H1 (cell line): Measurements from ENCODE around the gene MEST. TPM values are rescaled to one million over a fixed set of nuclear protein-coding genes. Genes with fewer than 3 reads are reported as not detected.

Experiments
- CTCF ChIA-PET: fragments of 300-600 bp; sonication (Branson Sonifier 250); formaldehyde crosslinking; loops from one replicate; lab custom pipeline; 2021; ENCODE audit not compliant: partially characterized antibody; lab: Charles Lee
- POLR2A ChIA-PET: fragments of 300-600 bp; sonication (Branson Sonifier 250); formaldehyde crosslinking; loops from one replicate; lab custom pipeline; 2021; ENCODE audit warnings: inconsistent platforms; ENCODE audit not compliant: partially characterized antibody; lab: Charles Lee
- DNase-seq, 2 experiments: peaks; one replicate each; pipeline versions ENCODE4 v3.0.0 to v3.0.0-alpha.2; 2010 to 2022; ENCODE audit warnings: low spot score in 2 of 2, low read depth in 1 of 2, mixed read lengths in 1 of 2
- FAIRE-seq: peaks from 2 replicates; lab custom pipeline; 2011; peaks lifted over from hg19 to GRCh38; lab: Jason Lieb, UNC
- H2AFZ ChIP-seq: 2 replicates; pipeline ENCODE4 v1.8.1; 2012; ENCODE audit warnings: low read length, inconsistent platforms
- H2AK5ac ChIP-seq: 2 replicates; pipeline ENCODE4 v1.6.1; 2013; ENCODE audit warnings: low read depth, low read length
- H2BK120ac ChIP-seq: replicated peaks from 2 replicates; pipeline ENCODE3; 2013; ENCODE audit warnings: low read depth, low read length, inconsistent platforms
- H2BK12ac ChIP-seq: 2 replicates; pipeline ENCODE4 v1.6.1; 2013; ENCODE audit warnings: low read depth, low read length
- H2BK15ac ChIP-seq: 2 replicates; pipeline ENCODE4 v1.6.1; 2013; ENCODE audit warnings: low read length
- H2BK20ac ChIP-seq: 2 replicates; pipeline ENCODE4 v1.6.1; 2013; ENCODE audit warnings: low read length
- H2BK5ac ChIP-seq: 2 replicates; pipeline ENCODE4 v1.6.1; 2013; ENCODE audit warnings: low read depth, low read length
- H3K14ac ChIP-seq: 2 replicates; pipeline ENCODE4 v1.6.1; 2013; ENCODE audit warnings: inconsistent platforms; ENCODE audit not compliant: insufficient read length
- H3K18ac ChIP-seq: 2 replicates; pipeline ENCODE4 v1.6.1; 2013; ENCODE audit warnings: low read length; ENCODE audit errors: extremely low read depth
- H3K23ac ChIP-seq: 2 replicates; pipeline ENCODE4 v1.6.1; 2013; ENCODE audit warnings: inconsistent platforms; ENCODE audit not compliant: insufficient read length
- H3K23me2 ChIP-seq: 2 replicates; pipeline ENCODE4 v1.6.1; 2013; ENCODE audit warnings: low read depth, low read length
- H3K27ac ChIP-seq: 2 replicates; pipeline ENCODE4 v1.6.1; 2011; ENCODE audit warnings: low read depth, low read length, inconsistent platforms
- H3K27me3 ChIP-seq, 4 experiments: replicated peaks in 1 of 4; 1 replicate in 1 of 4; 2 replicates in 3 of 4; pipeline versions ENCODE4 v1.6.1 to v1.8.1; 2011 to 2013; ENCODE audit warnings: low read length in 3 of 4, mild to moderate bottlenecking in 3 of 4, inconsistent platforms in 2 of 4, mixed read lengths in 2 of 4, moderate library complexity in 1 of 4; ENCODE audit not compliant: control insufficient read depth in 3 of 4, insufficient read depth in 3 of 4; ENCODE audit errors: extremely low read depth in 1 of 4
- H3K36me3 ChIP-seq, 4 experiments: 2 replicates each; pipeline versions ENCODE4 v1.6.1 to v1.8.1; 2011 to 2013; ENCODE audit warnings: mild to moderate bottlenecking in 4 of 4, low read length in 3 of 4, moderate library complexity in 2 of 4, control low read depth in 1 of 4, inconsistent platforms in 1 of 4; ENCODE audit not compliant: insufficient read depth in 4 of 4, control insufficient read depth in 2 of 4
- H3K4ac ChIP-seq: replicated peaks from 2 replicates; pipeline ENCODE3; 2013; ENCODE audit warnings: low read length, low read depth, mixed read lengths, inconsistent platforms; ENCODE audit not compliant: insufficient read length
- H3K4me1 ChIP-seq, 4 experiments: replicated peaks in 1 of 4; 1 replicate in 1 of 4; 2 replicates in 3 of 4; pipeline versions ENCODE4 v1.6.1 to v1.8.1; 2011 to 2013; ENCODE audit warnings: low read length in 3 of 4, inconsistent platforms in 2 of 4, mixed read lengths in 1 of 4; ENCODE audit not compliant: insufficient read depth in 4 of 4, control insufficient read depth in 3 of 4
- H3K4me2 ChIP-seq, 2 experiments: 2 replicates each; pipeline versions ENCODE4 v1.6.1 to v1.8.1; 2011 to 2013; ENCODE audit warnings: low read depth in 2 of 2, low read length in 2 of 2, control low read depth in 1 of 2, inconsistent platforms in 1 of 2, mild to moderate bottlenecking in 1 of 2; ENCODE audit not compliant: insufficient read depth in 1 of 2
- H3K4me3 ChIP-seq, 4 experiments: fragments of 200-600, 300-600 bp in 1 of 4; sonication (generic), shearing (Covaris generic), sonication (Bioruptor Twin) in 1 of 4; 2 replicates each; pipeline versions ENCODE4 v1.5.1 to v1.8.1; 2011 to 2016; ENCODE audit warnings: low read length in 4 of 4, low read depth in 3 of 4, control low read depth in 2 of 4, inconsistent platforms in 2 of 4, mild to moderate bottlenecking in 2 of 4, mixed read lengths in 1 of 4, moderate library complexity in 1 of 4; ENCODE audit not compliant: insufficient read depth in 2 of 4; ENCODE audit errors: extremely low read depth in 1 of 4
- H3K56ac ChIP-seq: replicated peaks from 2 replicates; pipeline ENCODE3; 2013; ENCODE audit warnings: low read depth, mild to moderate bottlenecking, mixed read lengths, low read length, inconsistent platforms; ENCODE audit not compliant: insufficient read length
- H3K79me1 ChIP-seq: 2 replicates; pipeline ENCODE4 v1.6.1; 2013; ENCODE audit warnings: low read depth, low read length, control low read depth
- H3K79me2 ChIP-seq, 2 experiments: 2 replicates each; pipeline versions ENCODE4 v1.6.1 to v1.8.1; 2012 to 2013; ENCODE audit warnings: low read length in 2 of 2, mild to moderate bottlenecking in 2 of 2, inconsistent platforms in 1 of 2; ENCODE audit not compliant: insufficient read depth in 2 of 2, control insufficient read depth in 1 of 2
- H3K9ac ChIP-seq, 4 experiments: replicated peaks in 1 of 4; 1 replicate in 1 of 4; 2 replicates in 3 of 4; pipeline versions ENCODE4 v1.6.1 to v1.8.1; 2011 to 2013; ENCODE audit warnings: low read depth in 3 of 4, low read length in 3 of 4, control low read depth in 2 of 4, mild to moderate bottlenecking in 2 of 4, moderate library complexity in 2 of 4, inconsistent platforms in 1 of 4; ENCODE audit errors: extremely low read depth in 1 of 4
- H3K9me3 ChIP-seq, 2 experiments: 2 replicates each; pipeline versions ENCODE4 v1.6.1 to v1.8.1; 2012 to 2013; ENCODE audit warnings: mild to moderate bottlenecking in 2 of 2, moderate library complexity in 2 of 2, control low read depth in 1 of 2, inconsistent platforms in 1 of 2, low read depth in 1 of 2, low read length in 1 of 2, mixed read lengths in 1 of 2; ENCODE audit not compliant: insufficient read depth in 2 of 2
- H4K20me1 ChIP-seq, 2 experiments: replicated peaks in 1 of 2; 2 replicates each; pipeline versions ENCODE3 to v1.8.1; 2011 to 2013; ENCODE audit warnings: inconsistent platforms in 2 of 2, low read length in 2 of 2, mild to moderate bottlenecking in 1 of 2; ENCODE audit not compliant: insufficient read depth in 2 of 2, control insufficient read depth in 1 of 2
- H4K5ac ChIP-seq: 2 replicates; pipeline ENCODE4 v1.6.1; 2013; ENCODE audit warnings: low read length, low read depth, mixed read lengths, inconsistent platforms; ENCODE audit not compliant: insufficient read length
- H4K8ac ChIP-seq: 2 replicates; pipeline ENCODE4 v1.8.0; 2013; ENCODE audit warnings: mild to moderate bottlenecking, moderate library complexity, low read length, inconsistent platforms; ENCODE audit not compliant: insufficient read depth; ENCODE audit errors: extremely low read depth
- H4K91ac ChIP-seq: replicated peaks from 2 replicates; pipeline ENCODE3; 2013; ENCODE audit warnings: low read length, mixed read lengths, inconsistent platforms; ENCODE audit not compliant: insufficient read length
- BACH1 ChIP-seq: IDR thresholded peaks from 2 replicates; pipeline ENCODE4 v1.6.1; 2012; ENCODE audit warnings: low read length, improper control_type of control experiment
- BCL11A ChIP-seq, 2 experiments: IDR thresholded peaks; one replicate each; pipeline ENCODE4 v1.6.1; 2011; ENCODE audit warnings: low read depth in 2 of 2, low read length in 2 of 2, mild to moderate bottlenecking in 2 of 2
- EZH2 ChIP-seq: fragments of 200-600 bp; sonication (generic); IDR thresholded peaks from 2 replicates; pipeline ENCODE4 v1.7.1; 2012; ENCODE audit warnings: low read depth, mild to moderate bottlenecking, moderate library complexity, low read length, inconsistent platforms; ENCODE audit not compliant: severe bottlenecking
- KDM4A ChIP-seq: IDR thresholded peaks from one replicate; pipeline ENCODE4 v1.7.1; 2012; ENCODE audit warnings: low read depth, mild to moderate bottlenecking, moderate library complexity, low read length, inconsistent platforms; ENCODE audit not compliant: severe bottlenecking
- SAP30 ChIP-seq: fragments of 300-600 bp; sonication (generic); IDR thresholded peaks from 2 replicates; pipeline ENCODE4 v1.7.1; 2012; ENCODE audit warnings: low read length, moderate library complexity, mild to moderate bottlenecking, inconsistent platforms; ENCODE audit not compliant: insufficient read depth, insufficient replicate concordance
- SIN3A ChIP-seq, 2 experiments: IDR thresholded peaks in 1 of 2; conservative IDR thresholded peaks in 1 of 2; 2 replicates each; pipeline ENCODE4 v1.6.1; 2011 to 2012; ENCODE audit warnings: low read length in 2 of 2, improper control_type of control experiment in 1 of 2, low read depth in 1 of 2, mild to moderate bottlenecking in 1 of 2
- SIRT6 ChIP-seq: IDR thresholded peaks from one replicate; pipeline ENCODE4 v1.7.1; 2012; ENCODE audit warnings: low read length, inconsistent platforms
- SIX5 ChIP-seq: IDR thresholded peaks from 2 replicates; pipeline ENCODE4 v1.6.1; 2011; ENCODE audit warnings: mild to moderate bottlenecking, low read depth, low read length
- SRF ChIP-seq: IDR thresholded peaks from 2 replicates; pipeline ENCODE4 v1.6.1; 2011; ENCODE audit warnings: mild to moderate bottlenecking, low read depth, low read length, moderate library complexity
- polyA plus RNA-seq, 7 experiments: library from polyadenylated mRNA; depleted of rRNA in 3 of 7; stranded (reverse) in 5 of 7; unstranded in 2 of 7; fragments of >200 nt in 5 of 7; fragments of 200-250 nt in 2 of 7; gene quantifications; 1 replicate in 5 of 7; 2 replicates in 1 of 7; 4 replicates in 1 of 7; pipeline versions ENCODE4 v1.2.1 to v1.2.3, GENCODE V29; 2011 to 2013; ENCODE audit warnings: missing spikeins in 2 of 7, mixed read lengths in 2 of 7
- total RNA-seq: library from RNA; stranded (reverse); fragmentation: NEBNext Ultra II Directional; extraction: Animal tissue kit (Norgen Biotek cat#: 25700); gene quantifications from 2 replicates; pipeline ENCODE4 v1.2.1, GENCODE V29; 2021

Gene MEST
- total and polyA plus RNA-seq, 2 of the 8 experiments (the other 6 are each of a cell fraction or from before 2014, with no cell fraction given), result 176 to 269 TPM

DNA sequence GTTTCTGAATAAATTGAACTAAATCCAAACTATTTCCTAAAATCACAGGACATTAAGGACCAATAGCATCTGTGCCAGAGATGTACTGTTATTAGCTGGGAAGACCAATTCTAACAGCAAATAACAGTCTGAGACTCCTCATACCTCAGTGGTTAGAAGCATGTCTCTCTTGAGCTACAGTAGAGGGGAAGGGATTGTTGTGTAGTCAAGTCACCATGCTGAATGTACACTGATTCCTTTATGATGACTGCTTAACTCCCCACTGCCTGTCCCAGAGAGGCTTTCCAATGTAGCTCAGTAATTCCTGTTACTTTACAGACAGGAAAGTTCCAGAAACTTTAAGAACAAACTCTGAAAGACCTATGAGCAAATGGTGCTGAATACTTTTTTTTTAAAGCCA lies 13.9 kb downstream of the MEST start:
- Histone ChIP-seq H3K9me3 (no peaks in the 10 kb centered on the region), H2BK5ac (no peak overlapping the region), H3K23me2 (no peaks in the 10 kb centered on the region), H3K4me3 (no peak overlapping the region), H4K91ac (no peak overlapping the region), H3K4ac (no peak overlapping the region), H3K27me3 (no peaks in the 10 kb centered on the region), H3K79me1 (no peaks in the 10 kb centered on the region), H3K36me3 (peaks cover 16 to 75% (median 49%) of the 10 kb centered on the region in 4 experiments), H2BK12ac (no peak overlapping the region), H3K9ac (no peak overlapping the region), H2BK15ac (no peak overlapping the region), H4K8ac (no peak overlapping the region), H3K4me1 (no peaks in the 10 kb centered on the region), H3K27ac (no peak overlapping the region), H3K79me2 (no peaks in the 10 kb centered on the region), H3K18ac (no peak overlapping the region), H2BK20ac (no peak overlapping the region), H2AK5ac (no peak overlapping the region), H3K14ac (no peak overlapping the region), H2AFZ (no peak overlapping the region), H4K5ac (no peak overlapping the region), H2BK120ac (no peak overlapping the region), H3K4me2 (no peak overlapping the region), H3K23ac (no peak overlapping the region), H4K20me1 (peaks cover 0 to 4% of the 10 kb centered on the region in 2 experiments)
- DNase-seq (no peak), FAIRE-seq (no peak)
- ChIA-PET CTCF (interaction anchor here (1.1 to 1.3 kb wide), 2 partner anchors 12 kb away, joined by 3 to 4 read pairs; no protein-coding TSS in a partner anchor), POLR2A (interaction anchor here (0.6 to 1.3 kb wide), 2 partner anchors 19 to 303 kb away, joined by 3 read pairs; no protein-coding TSS in a partner anchor)
- TF ChIP-seq SIX5, result no peak
- no peak for TF ChIP-seq SRF
- no peak for TF ChIP-seq KDM4A
- no peak for TF ChIP-seq EZH2
- no peak for TF ChIP-seq SIRT6
- TF ChIP-seq BCL11A (IDR thresholded peaks at IDR 0.05; ENCODE audit: low read depth in 2 of 2, low read length in 2 of 2), result no peak
- TF ChIP-seq BACH1, result no peak
- no peak for TF ChIP-seq SIN3A (conservative IDR thresholded peaks at IDR 0.05 in 1 of 2, IDR thresholded peaks at IDR 0.05 in 1 of 2; ENCODE audit: low read depth in 1 of 2, low read length in 2 of 2)
- no peak for TF ChIP-seq SAP30
- TF ChIP-seq, all 59 proteins: peak for 0
- no peak overlapping the region for H3K56ac ChIP-seq
